Right cardiac atrium (tissue), 5 donors: ENCODE results near the gene MSX1. TPM values are rescaled to one million over a fixed set of nuclear protein-coding genes. Genes with fewer than 3 reads are reported as not detected.

Experiments
- ATAC-seq, 2 donors: fragments of 200-7000 bp; cut with Tn5 transposase; one replicate each; pipeline versions ENCODE4 v1.8.0 to v1.9.1; 2020; ENCODE audit warnings: moderate library complexity in 2 of 2, mild to moderate bottlenecking in 1 of 2
- DNase-seq, 3 donors: peaks; one replicate each; pipeline ENCODE4 v3.0.0-alpha.2; 2020
- H3K27ac ChIP-seq: one replicate; pipeline ENCODE4 v1.5.1; 2013; ENCODE audit warnings: mild to moderate bottlenecking, low read length, control low read depth, moderate library complexity
- H3K27me3 ChIP-seq: one replicate; pipeline ENCODE4 v1.6.1; 2013; ENCODE audit not compliant: control insufficient read depth, insufficient read depth
- H3K4me1 ChIP-seq: one replicate; pipeline ENCODE4 v1.6.1; 2013; ENCODE audit warnings: low read length; ENCODE audit not compliant: control insufficient read depth, insufficient read depth
- H3K4me3 ChIP-seq: one replicate; pipeline ENCODE4 v1.5.1; 2013; ENCODE audit warnings: low read length, control low read depth
- H3K9me3 ChIP-seq: one replicate; pipeline ENCODE4 v1.6.1; 2013; ENCODE audit warnings: low read length; ENCODE audit not compliant: control insufficient read depth
- WGBS: extraction: QIAGEN DNeasy Blood & Tissue Kit; methylation state at CpG from one replicate; pipeline ENCODE4 v1.1.7; 2013; 5-methylcytosine and 5-hydroxymethylcytosine counted together
- intact Hi-C, 4 donors: fragments of 100-400 bp; cut with DNase I; formaldehyde crosslinking; loops; one replicate each; pipeline versions ENCODE4 v1.11.0 to v1.14.0; 2022 to 2023
- polyA plus RNA-seq: library from polyadenylated mRNA; stranded (reverse); fragments of 200-250 nt; gene quantifications from one replicate; pipeline ENCODE4 v1.2.3, GENCODE V29; 2013
- total RNA-seq, 4 donors: library from RNA; stranded (reverse); fragmentation: NEBNext Ultra II Directional; extraction: Animal tissue kit (Norgen Biotek cat#: 25700); gene quantifications; one replicate each; pipeline ENCODE4 v1.2.1, GENCODE V29; 2021
- donor health status: healthy with polysubstance abuse.
- donor health status: DM: no; HTN: yes; CAD: no.
- donor health status: DM: no; HTN: no; CAD: no.
- donor health status: DM: no; HTN: yes; CAD: no; lungs with severe emphysema.
- donor health status: DM: yes; HTN: yes; CAD: no.

MSX1 gene
- total and polyA plus RNA-seq, 5 donors, result 1.8 to 3.6 (median 2.3) TPM

DNA sequence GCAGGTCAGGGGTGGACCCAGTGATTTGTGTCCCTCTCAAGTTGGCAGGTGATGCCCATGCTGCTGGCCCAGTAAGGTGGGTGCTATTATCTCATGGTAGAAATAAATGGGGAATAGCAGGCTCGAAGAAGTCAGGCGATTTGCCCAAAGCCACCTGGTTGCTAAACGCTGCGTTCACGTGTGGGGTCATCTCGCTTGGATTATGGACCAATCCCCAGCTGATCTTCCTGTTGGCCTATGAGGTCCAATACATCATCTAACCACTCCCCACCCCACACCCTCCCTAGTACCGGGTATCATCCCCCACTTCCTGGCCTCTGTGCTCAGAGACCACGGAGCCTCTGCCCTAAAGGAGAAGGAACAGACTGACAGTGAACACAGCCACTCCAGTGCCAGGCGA, 18.3 kb upstream of the MSX1 start:
- WGBS, result 83% methylated on average over 9 of the region's 9 CpGs
- no peak overlapping the region for H3K27ac ChIP-seq
- no peaks in the 10 kb centered on the region for H3K4me1 ChIP-seq
- ATAC-seq (no peak), DNase-seq (no peak)
- no peaks in the 10 kb centered on the region for H3K9me3 ChIP-seq
- H3K27me3 ChIP-seq, result no peaks in the 10 kb centered on the region
- H3K4me3 ChIP-seq, result no peak overlapping the region
- intact Hi-C loops, result no loop called here

DNA sequence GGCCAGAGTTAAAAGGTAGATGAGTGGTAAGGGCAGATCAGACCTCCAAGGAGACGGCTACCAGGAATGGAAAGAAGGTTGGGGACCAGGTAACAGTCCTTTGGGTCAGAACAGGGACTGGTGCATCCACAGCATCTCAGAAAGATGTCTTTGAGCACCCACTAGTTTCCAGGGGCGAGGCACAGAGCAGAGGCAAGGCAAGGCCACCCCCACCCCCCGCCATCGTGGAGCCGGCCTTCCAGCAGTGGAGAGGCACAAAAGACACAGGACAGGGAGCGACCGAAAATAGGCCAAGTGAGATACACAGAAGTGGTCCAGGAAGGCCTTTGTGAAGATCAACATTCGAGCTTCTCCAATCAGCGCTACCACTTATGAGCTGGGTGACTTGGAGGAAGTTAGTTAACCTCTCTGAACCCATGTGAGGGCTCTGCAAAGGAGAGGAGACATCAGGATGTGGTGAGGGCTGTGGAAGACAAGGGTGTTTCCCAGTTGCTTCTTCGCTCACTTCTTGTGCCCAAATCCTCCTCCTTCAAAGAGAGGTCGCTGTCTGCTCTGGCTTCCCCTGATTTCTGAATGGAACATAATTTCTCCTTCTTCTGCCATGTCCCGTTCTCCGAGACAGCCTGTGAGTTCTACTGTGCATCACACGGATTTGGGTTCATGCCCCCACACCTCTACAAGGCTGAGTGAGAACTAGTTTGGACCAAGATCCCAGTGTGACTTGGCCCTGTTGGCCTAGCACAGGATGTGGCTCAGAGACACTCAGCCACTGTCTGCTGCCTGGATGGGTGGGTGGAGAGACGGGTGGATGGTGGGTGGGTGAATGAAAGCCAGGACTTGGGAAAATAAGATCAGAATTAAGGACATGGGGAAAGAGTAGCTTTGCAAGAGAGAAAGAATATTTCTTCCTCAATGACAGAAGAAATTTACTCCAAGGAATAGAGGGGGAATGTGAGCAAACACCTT, 16.7 kb upstream of the MSX1 start:
- no peak for ATAC-seq
- no peaks in the 10 kb centered on the region for H3K4me1 ChIP-seq
- H3K27me3 ChIP-seq, result no peaks in the 10 kb centered on the region
- no peaks in the 10 kb centered on the region for H3K9me3 ChIP-seq
- 81% methylated on average over 15 of the region's 15 CpGs for WGBS
- H3K4me3 ChIP-seq, result no peak overlapping the region
- intact Hi-C loops, result no loop called here
- no peak for DNase-seq
- H3K27ac ChIP-seq, result no peak overlapping the region

DNA sequence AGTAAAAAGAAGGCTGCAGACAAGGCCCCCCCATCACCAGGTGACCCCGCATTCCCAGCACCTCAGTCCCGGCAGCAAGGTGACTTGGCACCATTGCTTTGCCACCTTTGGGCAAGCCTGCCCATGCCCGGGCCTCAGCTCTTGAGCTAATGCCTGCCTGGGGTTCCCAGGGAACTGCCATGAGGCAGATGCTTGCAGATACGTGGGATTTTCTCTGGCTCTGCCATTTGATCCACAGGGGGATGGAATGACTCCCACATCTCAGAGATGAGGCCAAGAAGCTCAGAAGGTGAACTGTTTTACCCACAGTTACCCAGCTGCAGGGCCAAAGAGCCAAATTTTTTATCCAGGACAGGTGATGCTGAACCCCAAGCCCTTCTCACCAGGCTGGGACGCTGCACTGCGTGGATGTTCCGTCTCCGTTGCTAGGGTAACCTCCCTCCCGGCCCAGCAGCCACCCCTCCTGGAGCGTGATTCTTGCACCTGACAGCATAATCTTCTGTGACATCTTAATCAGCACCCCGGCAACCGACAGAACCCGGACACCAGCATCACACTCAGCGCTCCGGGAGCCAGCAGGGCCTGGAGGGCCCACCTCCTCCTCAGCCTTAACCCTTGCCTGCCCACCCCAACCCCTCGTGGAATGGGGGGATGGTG, 15.7 kb upstream of the MSX1 start:
- intact Hi-C loops, result no loop called here
- Histone ChIP-seq H3K27me3 (no peaks in the 10 kb centered on the region), H3K9me3 (no peaks in the 10 kb centered on the region), H3K4me3 (no peak overlapping the region), H3K4me1 (no peaks in the 10 kb centered on the region), H3K27ac (no peak overlapping the region)
- no peak for DNase-seq
- no peak for ATAC-seq
- WGBS, result 29% methylated on average over 16 of the region's 16 CpGs

DNA sequence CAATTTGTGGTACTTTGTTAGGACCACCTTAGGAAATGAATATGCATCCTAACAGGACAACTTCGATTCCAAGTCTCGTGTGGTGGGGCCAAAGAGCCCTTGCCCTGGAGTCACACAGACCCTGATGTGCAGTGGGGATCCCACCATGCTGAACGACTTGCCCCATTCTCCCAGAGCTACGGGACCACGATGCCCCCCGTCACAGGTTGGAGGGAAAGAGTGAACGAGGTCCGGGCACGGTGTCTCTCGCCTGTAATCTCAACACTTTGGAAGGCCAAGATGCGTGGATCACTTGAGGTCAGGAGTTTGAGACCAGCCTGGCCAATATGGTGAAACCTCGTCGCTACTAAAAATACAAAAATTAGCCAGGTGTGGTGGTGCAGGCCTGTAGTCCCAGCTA, 14.4 kb upstream of the MSX1 start:
- H3K4me3 ChIP-seq, result no peak overlapping the region
- H3K27ac ChIP-seq, result no peak overlapping the region
- H3K27me3 ChIP-seq, result no peaks in the 10 kb centered on the region
- H3K9me3 ChIP-seq, result no peaks in the 10 kb centered on the region
- intact Hi-C loops, result no loop called here
- ATAC-seq (no peak), DNase-seq (no peak)
- H3K4me1 ChIP-seq, result no peaks in the 10 kb centered on the region
- WGBS, result 93% methylated on average over 13 of the region's 13 CpGs

DNA sequence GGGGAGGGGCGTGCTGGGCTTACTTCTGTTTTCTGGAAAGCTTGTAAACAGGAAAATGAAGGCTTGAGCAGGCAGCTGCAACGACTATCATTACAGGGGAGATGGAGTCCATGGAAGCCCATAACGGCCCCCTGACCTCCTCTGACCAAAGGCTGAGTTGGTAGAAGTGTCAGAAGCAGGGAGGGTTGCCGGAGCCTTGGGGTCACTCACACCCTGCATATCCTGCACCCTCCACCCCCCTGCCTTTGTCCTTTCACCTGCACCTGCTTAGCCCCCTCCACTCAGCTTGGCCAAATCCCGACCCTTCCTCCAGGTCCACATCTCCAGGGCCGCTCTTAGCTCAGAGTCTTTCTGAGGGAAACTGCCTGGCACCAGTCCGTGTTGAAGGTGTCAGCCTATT, 12.5 kb upstream of the MSX1 start:
- H3K9me3 ChIP-seq, result no peaks in the 10 kb centered on the region
- ATAC-seq, result no peak
- intact Hi-C loops, result no loop called here
- WGBS, result 55% methylated on average over 7 of the region's 7 CpGs
- no peaks in the 10 kb centered on the region for H3K4me1 ChIP-seq
- H3K4me3 ChIP-seq, result no peak overlapping the region
- H3K27me3 ChIP-seq, result no peaks in the 10 kb centered on the region
- H3K27ac ChIP-seq, result no peak overlapping the region
- DNase-seq, result no peak

DNA sequence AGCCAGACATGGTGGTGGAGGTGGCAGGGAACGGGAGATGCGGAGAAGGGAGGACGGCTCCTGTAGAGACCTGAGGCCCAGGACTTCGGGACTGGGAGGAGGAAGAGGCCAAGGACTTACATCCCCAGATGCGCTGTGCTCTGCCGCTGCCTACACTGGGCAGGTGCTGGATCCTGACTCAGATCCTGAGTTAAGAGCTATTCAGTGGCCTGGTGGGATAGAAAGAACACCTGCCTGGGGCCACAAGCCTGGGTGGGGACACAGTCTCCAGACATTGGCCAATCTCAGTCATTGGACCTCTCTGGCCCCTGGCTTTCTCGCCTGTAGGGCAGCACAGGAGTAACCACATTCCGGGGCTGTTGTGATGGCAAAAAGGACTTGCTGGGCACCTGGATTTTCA, 10.9 kb upstream of the MSX1 start:
- 94% methylated on average over 8 of the region's 8 CpGs for WGBS
- Histone ChIP-seq H3K27me3 (no peaks in the 10 kb centered on the region), H3K4me3 (no peak overlapping the region), H3K4me1 (peaks cover 2% of the 10 kb centered on the region), H3K9me3 (no peaks in the 10 kb centered on the region), H3K27ac (no peak overlapping the region)
- ATAC-seq (no peak), DNase-seq (no peak)
- intact Hi-C loops, result no loop called here

DNA sequence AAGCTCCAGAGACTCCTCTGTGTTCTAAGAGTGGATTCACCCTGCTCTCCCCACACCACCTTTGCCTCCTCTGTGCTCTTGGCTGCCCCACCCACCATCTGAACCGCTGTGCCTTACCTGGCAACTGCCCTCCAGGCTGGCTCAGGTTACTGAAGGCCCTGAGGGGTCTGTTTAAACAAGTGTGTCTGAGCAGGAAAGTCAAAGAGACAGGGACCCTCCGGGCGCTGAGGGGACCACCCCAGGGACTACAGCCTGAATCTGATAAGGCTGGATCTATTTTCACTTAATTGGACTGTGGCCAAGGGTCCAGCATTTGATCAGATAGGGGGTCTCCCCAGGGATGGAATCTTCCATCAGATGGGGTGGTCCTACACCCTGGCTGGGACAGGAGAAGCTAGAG, 10.4 kb upstream of the MSX1 start:
- Histone ChIP-seq H3K4me1 (peaks cover 2% of the 10 kb centered on the region), H3K27ac (no peak overlapping the region), H3K9me3 (no peaks in the 10 kb centered on the region), H3K4me3 (no peak overlapping the region), H3K27me3 (no peaks in the 10 kb centered on the region)
- no peak for ATAC-seq
- no peak for DNase-seq
- WGBS, result 57% methylated on average over 3 of the region's 3 CpGs
- intact Hi-C loops, result no loop called here

DNA sequence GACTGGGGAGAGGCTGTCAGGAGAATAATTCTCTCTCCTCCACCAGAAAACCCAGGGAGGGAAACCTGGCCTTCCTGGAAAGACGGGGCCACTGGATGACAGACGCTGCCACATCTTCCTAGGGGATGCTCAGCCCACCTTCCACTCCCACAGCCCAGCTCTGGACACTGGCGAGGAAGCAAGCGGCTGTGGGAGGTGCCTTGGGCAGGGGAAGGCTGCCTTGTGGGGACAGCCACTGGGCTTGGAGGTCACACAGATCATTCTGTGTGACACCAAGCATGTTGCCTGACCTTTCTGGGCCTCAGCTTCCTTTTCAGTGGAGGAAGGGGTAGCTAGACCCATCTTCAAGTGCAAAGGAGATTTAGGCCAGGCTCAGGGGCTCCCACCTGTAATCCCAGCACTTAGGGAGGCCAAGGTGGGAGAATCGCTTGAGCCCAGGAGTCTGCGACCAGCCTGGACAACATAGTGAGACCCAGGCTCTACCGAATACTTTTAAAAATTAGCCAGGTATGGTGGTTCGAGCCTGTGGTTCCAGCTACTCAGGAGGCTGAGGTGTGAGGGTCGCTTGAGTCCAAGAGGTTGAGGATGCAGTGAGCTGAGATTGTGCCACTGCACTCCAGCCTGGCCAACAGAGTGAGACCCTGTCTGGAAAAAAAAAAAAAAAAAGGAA, 9.8 kb upstream of the MSX1 start:
- H3K4me1 ChIP-seq, result peaks cover 2% of the 10 kb centered on the region
- no peak overlapping the region for H3K27ac ChIP-seq
- DNase-seq, result no peak
- no peaks in the 10 kb centered on the region for H3K9me3 ChIP-seq
- WGBS, result 87% methylated on average over 9 of the region's 9 CpGs
- intact Hi-C loops, result no loop called here
- H3K27me3 ChIP-seq, result no peaks in the 10 kb centered on the region
- no peak for ATAC-seq
- H3K4me3 ChIP-seq, result no peak overlapping the region

DNA sequence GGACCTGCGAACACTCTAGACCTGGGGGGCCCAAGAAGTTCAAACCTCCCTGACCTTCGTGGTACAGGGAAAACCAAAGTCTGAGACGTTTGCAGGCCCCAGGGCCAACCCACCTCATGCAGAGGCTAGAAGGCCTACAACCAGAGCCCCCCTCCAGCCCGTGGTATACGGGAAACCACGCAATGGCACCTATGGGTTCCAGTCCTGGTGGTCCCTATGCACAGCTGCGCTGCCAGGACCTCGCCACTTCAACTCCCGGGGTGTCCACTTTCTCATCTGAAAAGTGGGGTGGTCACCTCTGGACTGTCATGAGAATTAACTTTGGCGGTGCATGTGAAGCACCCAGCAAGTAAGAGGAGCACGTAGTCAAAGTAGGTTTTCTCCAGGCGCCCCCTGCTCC, 8.4 kb upstream of the MSX1 start:
- DNase-seq, result no peak
- H3K4me1 ChIP-seq, result peaks cover 2% of the 10 kb centered on the region
- 90% methylated on average over 12 of the region's 12 CpGs for WGBS
- no peak overlapping the region for H3K4me3 ChIP-seq
- H3K27me3 ChIP-seq, result no peaks in the 10 kb centered on the region
- intact Hi-C loops, result no loop called here
- no peak for ATAC-seq
- no peaks in the 10 kb centered on the region for H3K9me3 ChIP-seq
- H3K27ac ChIP-seq, result no peak overlapping the region

DNA sequence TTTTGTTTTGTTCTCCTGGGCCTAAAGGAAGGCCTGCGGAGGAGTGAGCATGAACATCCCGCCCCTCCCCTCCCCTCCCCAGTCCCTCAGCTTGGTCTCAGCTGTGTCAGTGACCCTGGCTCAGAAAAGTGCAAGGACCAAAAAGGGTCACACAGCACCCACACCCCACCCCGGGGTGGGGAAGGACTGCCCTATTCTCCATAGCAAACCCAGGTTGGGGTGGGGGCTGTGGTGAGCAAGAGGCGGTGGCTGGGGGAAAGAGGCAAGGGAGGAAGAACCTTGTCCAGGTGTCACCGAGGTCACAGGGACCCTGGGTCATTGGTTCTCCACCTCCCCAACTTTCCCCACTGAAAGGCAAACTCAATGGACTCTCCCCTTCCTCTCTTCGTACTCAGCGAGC, 7.6 kb upstream of the MSX1 start:
- no peak for ATAC-seq
- intact Hi-C loops, result no loop called here
- Histone ChIP-seq H3K4me1 (peaks cover 2% of the 10 kb centered on the region), H3K27me3 (no peaks in the 10 kb centered on the region), H3K27ac (no peak overlapping the region), H3K9me3 (no peaks in the 10 kb centered on the region), H3K4me3 (no peak overlapping the region)
- no peak for DNase-seq
- 77% methylated on average over 7 of the region's 7 CpGs for WGBS
